Measurements from ENCODE around the gene SMARCB1.
A peak's percentile ranks its signal among the peaks of the same experiment; 100 is the strongest.

SMARCB1 gene

GRCh38 chr22:23844739-23845202 is 58.0 kb downstream of the SMARCB1 start:
- H3K4me3 ChIP-seq (ENCODE audit: low read depth, low read length): no peak overlapping the region
- TF ChIP-seq CTCF (IDR thresholded peaks at IDR 0.05; ENCODE audit: low read depth, low read length): no peak

GRCh38 chr22:23845265-23846080 is 58.7 kb downstream of the SMARCB1 start:
- TF ChIP-seq CTCF (IDR thresholded peaks at IDR 0.05; ENCODE audit: low read depth, low read length): no peak
- no peak overlapping the region for H3K4me3 ChIP-seq (ENCODE audit: low read depth, low read length)

GRCh38 chr22:23846081-23846469 is 59.3 kb downstream of the SMARCB1 start:
- no peak overlapping the region for H3K4me3 ChIP-seq (ENCODE audit: low read depth, low read length)
- no peak for TF ChIP-seq CTCF (IDR thresholded peaks at IDR 0.05; ENCODE audit: low read depth, low read length)

GRCh38 chr22:23847310-23847920 is 60.6 kb downstream of the SMARCB1 start:
- no peak for TF ChIP-seq CTCF (IDR thresholded peaks at IDR 0.05; ENCODE audit: low read depth, low read length)
- no peak overlapping the region for H3K4me3 ChIP-seq (ENCODE audit: low read depth, low read length)

GRCh38 chr22:23847991-23848864 is 61.5 kb downstream of the SMARCB1 start:
- no peak for TF ChIP-seq CTCF (IDR thresholded peaks at IDR 0.05; ENCODE audit: low read depth, low read length)
- H3K4me3 ChIP-seq (ENCODE audit: low read depth, low read length): no peak overlapping the region

GRCh38 chr22:23849009-23850006 is 62.5 kb downstream of the SMARCB1 start:
- peak; percentile 90 for TF ChIP-seq CTCF (IDR thresholded peaks at IDR 0.05; ENCODE audit: low read depth, low read length)
- no peak overlapping the region for H3K4me3 ChIP-seq (ENCODE audit: low read depth, low read length)

All from WI38 (cell line).